HUES6 (cell line): ENCODE measurements around the gene SYMPK.

Experiments used
- H3K27ac ChIP-seq: 2 replicates; pipeline ENCODE4 v1.7.0; 2013; ENCODE audit warnings: low read depth, mild to moderate bottlenecking, low read length, inconsistent platforms
- H3K27me3 ChIP-seq: 2 replicates; pipeline ENCODE4 v1.6.1; 2013; ENCODE audit warnings: low read length; ENCODE audit not compliant: control insufficient read depth, insufficient read depth
- H3K36me3 ChIP-seq: 2 replicates; pipeline ENCODE4 v1.6.1; 2013; ENCODE audit warnings: low read length; ENCODE audit not compliant: control insufficient read depth, insufficient read depth
- H3K4me1 ChIP-seq: 2 replicates; pipeline ENCODE4 v1.6.1; 2013; ENCODE audit warnings: low read length; ENCODE audit not compliant: control insufficient read depth, insufficient read depth
- H3K4me3 ChIP-seq: 2 replicates; pipeline ENCODE4 v1.5.1; 2013; ENCODE audit warnings: low read depth, low read length
- H3K9ac ChIP-seq: one replicate; pipeline ENCODE4 v1.6.1; 2013; ENCODE audit warnings: mild to moderate bottlenecking, low read length
- H3K9me3 ChIP-seq: 2 replicates; pipeline ENCODE4 v1.6.1; 2013; ENCODE audit warnings: low read depth, low read length; ENCODE audit not compliant: control insufficient read depth, insufficient read depth

Gene SYMPK

GRCh38 chr19:45863840-45864628, 1.1 kb upstream of the SYMPK start, which contains the start of gene FOXA3:
FOXA3 (plus strand) TSS chr19:45864326; CDS start chr19:45864457, 131 bp downstream.
- peaks cover 5% of the 10 kb centered on the region; the same call in 1 of the 2 replicates for H3K27me3 ChIP-seq

GRCh38 chr19:45863335-45863839, 440 bp upstream of the SYMPK start:
- Histone ChIP-seq H3K9me3 (no peaks in the 10 kb centered on the region), H3K9ac (peak overlapping the region; percentile 54), H3K36me3 (peaks cover 17% of the 10 kb centered on the region), H3K4me1 (peaks cover 18% of the 10 kb centered on the region; the same call in 1 of the 2 replicates), H3K27ac (no peak overlapping the region), H3K27me3 (peaks cover 5% of the 10 kb centered on the region; the same call in 1 of the 2 replicates), H3K4me3 (peak overlapping the region; percentile 88)

More at GRCh38 chr19:45863840-45864628, 1.1 kb upstream of the SYMPK start, which contains the start of gene FOXA3:
- peaks cover 13% of the 10 kb centered on the region for H3K36me3 ChIP-seq
- H3K4me3 ChIP-seq = peak within 1 kb of the TSS; percentile 88
- H3K27ac ChIP-seq = peak within 1 kb of the TSS; percentile 42; the same call in 1 of the 2 replicates
- peak within 1 kb of the TSS; percentile 79 for H3K9ac ChIP-seq
- H3K4me1 ChIP-seq = peaks cover 18% of the 10 kb centered on the region; the same call in 1 of the 2 replicates
- no peaks in the 10 kb centered on the region for H3K9me3 ChIP-seq

GRCh38 chr19:45862271-45862563, 730 bp downstream of the SYMPK start:
- H3K4me3 ChIP-seq = peak overlapping the region; percentile 88
- 0 out of 2 replicates have a peak overlapping the region, but pooled peaks have one; percentile 40 for H3K27ac ChIP-seq
- no peaks in the 10 kb centered on the region for H3K9me3 ChIP-seq
- H3K9ac ChIP-seq = peak overlapping the region; percentile 90
- peaks cover 5% of the 10 kb centered on the region; the same call in 1 of the 2 replicates for H3K27me3 ChIP-seq
- peaks cover 18% of the 10 kb centered on the region; the same call in 1 of the 2 replicates for H3K4me1 ChIP-seq
- H3K36me3 ChIP-seq = peaks cover 22% of the 10 kb centered on the region

- no peak overlapping the region for H3K9ac ChIP-seq
- peaks cover 28% of the 10 kb centered on the region for H3K36me3 ChIP-seq
- 0 out of 2 replicates have a peak, but pooled peaks cover 11% of the 10 kb centered on the region for H3K4me1 ChIP-seq
- no peak overlapping the region for H3K27ac ChIP-seq
- no peak overlapping the region for H3K4me3 ChIP-seq
- H3K9me3 ChIP-seq = no peaks in the 10 kb centered on the region
- peaks cover 5% of the 10 kb centered on the region; the same call in 1 of the 2 replicates for H3K27me3 ChIP-seq
These were observed 2.3 kb downstream of the SYMPK start for GRCh38 chr19:45860359-45861259.

- H3K4me1 ChIP-seq = no peaks in the 10 kb centered on the region
- no peaks in the 10 kb centered on the region for H3K27me3 ChIP-seq
- H3K9me3 ChIP-seq = no peaks in the 10 kb centered on the region
- no peak overlapping the region for H3K27ac ChIP-seq
- H3K4me3 ChIP-seq = no peak overlapping the region
- peaks cover 73% of the 10 kb centered on the region for H3K36me3 ChIP-seq
- H3K9ac ChIP-seq = no peak overlapping the region
These were observed 8.7 kb downstream of the SYMPK start for GRCh38 chr19:45854167-45854778.

GRCh38 chr19:45852983-45853382, 10.0 kb downstream of the SYMPK start:
- Histone ChIP-seq H3K4me3 (no peak overlapping the region), H3K9me3 (no peaks in the 10 kb centered on the region), H3K9ac (no peak overlapping the region), H3K27ac (no peak overlapping the region), H3K27me3 (no peaks in the 10 kb centered on the region), H3K4me1 (no peaks in the 10 kb centered on the region), H3K36me3 (peaks cover 76% of the 10 kb centered on the region)

- no peaks in the 10 kb centered on the region for H3K27me3 ChIP-seq
- peaks cover 82% of the 10 kb centered on the region for H3K36me3 ChIP-seq
- no peak overlapping the region for H3K4me3 ChIP-seq
- no peaks in the 10 kb centered on the region for H3K4me1 ChIP-seq
- H3K27ac ChIP-seq = no peak overlapping the region
- no peak overlapping the region for H3K9ac ChIP-seq
- H3K9me3 ChIP-seq = no peaks in the 10 kb centered on the region
These were observed 10.7 kb downstream of the SYMPK start for GRCh38 chr19:45852145-45852750.

- H3K4me3 ChIP-seq = no peak overlapping the region
- no peaks in the 10 kb centered on the region for H3K4me1 ChIP-seq
- no peaks in the 10 kb centered on the region for H3K9me3 ChIP-seq
- H3K9ac ChIP-seq = no peak overlapping the region
- H3K27ac ChIP-seq = no peak overlapping the region
- H3K36me3 ChIP-seq = peaks cover 93% of the 10 kb centered on the region
- no peaks in the 10 kb centered on the region for H3K27me3 ChIP-seq
These were observed 14.0 kb downstream of the SYMPK start for GRCh38 chr19:45848922-45849321.

GRCh38 chr19:45847663-45848062, 15.3 kb downstream of the SYMPK start:
- no peaks in the 10 kb centered on the region for H3K9me3 ChIP-seq
- no peak overlapping the region for H3K4me3 ChIP-seq
- H3K36me3 ChIP-seq = peaks cover 93% of the 10 kb centered on the region
- H3K9ac ChIP-seq = no peak overlapping the region
- H3K4me1 ChIP-seq = no peaks in the 10 kb centered on the region
- H3K27me3 ChIP-seq = no peaks in the 10 kb centered on the region
- H3K27ac ChIP-seq = no peak overlapping the region

GRCh38 chr19:45842198-45842597, 20.7 kb downstream of the SYMPK start:
- H3K9me3 ChIP-seq = no peaks in the 10 kb centered on the region
- no peaks in the 10 kb centered on the region for H3K4me1 ChIP-seq
- no peak overlapping the region for H3K4me3 ChIP-seq
- no peaks in the 10 kb centered on the region for H3K27me3 ChIP-seq
- peaks cover 93% of the 10 kb centered on the region for H3K36me3 ChIP-seq
- no peak overlapping the region for H3K9ac ChIP-seq
- H3K27ac ChIP-seq = no peak overlapping the region
